Measurements from ENCODE around the gene TACC2.

DNA sequence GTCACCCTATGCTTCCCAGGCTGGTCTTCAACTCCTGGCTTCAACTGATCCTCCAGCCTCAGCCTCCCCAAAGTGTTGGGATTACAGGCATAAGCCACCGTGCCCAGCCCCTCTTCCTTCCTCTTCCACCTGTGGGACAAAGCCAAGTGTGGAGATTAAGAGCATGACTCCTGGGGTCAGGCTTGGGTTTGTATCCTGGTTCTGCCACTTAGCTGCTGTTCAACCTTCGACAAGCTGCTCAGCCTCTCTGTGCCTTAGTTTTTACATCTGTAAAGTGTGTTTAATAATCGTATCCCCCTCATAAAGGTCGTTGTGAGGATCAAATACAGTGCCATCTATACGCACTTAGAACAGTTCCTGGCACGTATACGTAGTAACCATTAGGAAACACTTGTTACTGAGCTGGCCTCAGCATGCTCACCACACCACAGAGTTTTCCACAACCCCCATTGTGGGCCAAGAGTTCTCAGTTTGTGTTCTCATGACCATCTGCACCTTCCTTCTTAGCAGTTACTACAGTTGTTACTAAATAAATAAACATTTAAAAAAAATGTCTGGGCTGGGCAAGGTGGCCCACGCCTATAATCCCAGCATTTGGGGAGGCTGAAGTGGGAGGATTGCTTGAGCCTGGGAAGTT is 141.6 kb downstream of the TACC2 start:
- TF ChIP-seq POLR2A (IDR thresholded peaks at IDR 0.05) (no peak), POLR2AphosphoS5 (IDR thresholded peaks at IDR 0.05) (no peak)
- TF ChIP-seq, protein P1, sequence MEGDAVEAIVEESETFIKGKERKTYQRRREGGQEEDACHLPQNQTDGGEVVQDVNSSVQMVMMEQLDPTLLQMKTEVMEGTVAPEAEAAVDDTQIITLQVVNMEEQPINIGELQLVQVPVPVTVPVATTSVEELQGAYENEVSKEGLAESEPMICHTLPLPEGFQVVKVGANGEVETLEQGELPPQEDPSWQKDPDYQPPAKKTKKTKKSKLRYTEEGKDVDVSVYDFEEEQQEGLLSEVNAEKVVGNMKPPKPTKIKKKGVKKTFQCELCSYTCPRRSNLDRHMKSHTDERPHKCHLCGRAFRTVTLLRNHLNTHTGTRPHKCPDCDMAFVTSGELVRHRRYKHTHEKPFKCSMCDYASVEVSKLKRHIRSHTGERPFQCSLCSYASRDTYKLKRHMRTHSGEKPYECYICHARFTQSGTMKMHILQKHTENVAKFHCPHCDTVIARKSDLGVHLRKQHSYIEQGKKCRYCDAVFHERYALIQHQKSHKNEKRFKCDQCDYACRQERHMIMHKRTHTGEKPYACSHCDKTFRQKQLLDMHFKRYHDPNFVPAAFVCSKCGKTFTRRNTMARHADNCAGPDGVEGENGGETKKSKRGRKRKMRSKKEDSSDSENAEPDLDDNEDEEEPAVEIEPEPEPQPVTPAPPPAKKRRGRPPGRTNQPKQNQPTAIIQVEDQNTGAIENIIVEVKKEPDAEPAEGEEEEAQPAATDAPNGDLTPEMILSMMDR (IDR thresholded peaks at IDR 0.05) = no peak
